K562 (cell line): ENCODE data around the gene C10orf105. TPM values are rescaled to one million over a fixed set of nuclear protein-coding genes. Genes with fewer than 3 reads are reported as not detected.

Source experiments
- ATAC-seq: fragments of 200-7000 bp; cut with Tn5 transposase; 3 replicates; pipeline ENCODE4 v1.9.1; 2020; ENCODE audit warnings: moderate library complexity
- BruUV-seq: library from RNA; stranded (reverse); fragments of 400-500 nt; replicated peaks from 2 replicates; lab custom pipeline; 2021; lab: Mats Ljungman, UMichigan
- CTCF ChIA-PET: fragments of 300-600 bp; formaldehyde crosslinking; extraction: SDS; loops from one replicate; lab custom pipeline; 2021; ENCODE audit warnings: low intra/inter-chr PET ratio; lab: Yijun Ruan, JAX
- POLR2A ChIA-PET: fragments of 300-600, 350-650 bp; sonication (Branson Sonifier 250); formaldehyde crosslinking; extraction: SDS; loops from one replicate; lab custom pipeline; 2021; ENCODE audit warnings: antibody characterized with exemption, inconsistent platforms; lab: Yijun Ruan, JAX
- DNase-seq, 4 experiments: peaks; one replicate each; pipeline versions ENCODE4 v3.0.0 to v3.0.0-alpha.2; 2011 to 2018; ENCODE audit warnings: low spot score in 3 of 4, mixed read lengths in 3 of 4; ENCODE audit errors: extremely low read depth in 1 of 4
- FAIRE-seq: peaks from 2 replicates; lab custom pipeline; 2011; peaks lifted over from hg19 to GRCh38; lab: Jason Lieb, UNC
- H2AFZ ChIP-seq: 2 replicates; pipeline ENCODE4 v1.6.0; 2011; ENCODE audit warnings: low read depth, low read length, control low read depth, inconsistent platforms
- H3K27ac ChIP-seq: fragments of 200-600 bp; 3 replicates; pipeline ENCODE4 v1.8.0; 2011; ENCODE audit warnings: low read depth, mild to moderate bottlenecking, control low read depth, inconsistent platforms, low read length, moderate library complexity, mixed read lengths; ENCODE audit errors: extremely low read depth
- H3K27me3 ChIP-seq, 2 experiments: fragments of 300-600 bp in 1 of 2; 2 replicates in 1 of 2; 3 replicates in 1 of 2; pipeline versions ENCODE4 v1.6.0 to v1.8.0; 2011; ENCODE audit warnings: inconsistent platforms in 2 of 2, low read length in 2 of 2, mild to moderate bottlenecking in 1 of 2, mixed read lengths in 1 of 2, moderate library complexity in 1 of 2; ENCODE audit not compliant: control insufficient read depth in 2 of 2, insufficient read depth in 2 of 2
- H3K36me3 ChIP-seq: fragments of 300-600 bp; 3 replicates; pipeline ENCODE4 v1.8.0; 2011; ENCODE audit warnings: mild to moderate bottlenecking, low read length, inconsistent platforms; ENCODE audit not compliant: control insufficient read depth, insufficient read depth
- H3K4me1 ChIP-seq, 2 experiments: fragments of 200-600 bp in 1 of 2; replicated peaks in 1 of 2; 2 replicates in 1 of 2; 3 replicates in 1 of 2; pipeline versions ENCODE4 v1.5.1 to v1.8.0; 2011; ENCODE audit warnings: inconsistent platforms in 2 of 2, low read length in 2 of 2, mild to moderate bottlenecking in 1 of 2, mixed read lengths in 1 of 2, moderate library complexity in 1 of 2; ENCODE audit not compliant: control insufficient read depth in 2 of 2, insufficient read depth in 2 of 2
- H3K4me2 ChIP-seq: 2 replicates; pipeline ENCODE4 v1.6.1; 2011; ENCODE audit warnings: low read length, control low read depth, inconsistent platforms, mixed read lengths; ENCODE audit not compliant: insufficient read depth
- H3K4me3 ChIP-seq: fragments of 200-600 bp; sonication (generic), shearing (Covaris generic); 2 replicates; pipeline ENCODE4 v1.5.1; 2016; ENCODE audit warnings: control low read depth, inconsistent platforms
- H3K79me2 ChIP-seq: fragments of 200-600 bp; 3 replicates; pipeline ENCODE4 v1.8.0; 2011; ENCODE audit warnings: low read length, inconsistent platforms; ENCODE audit not compliant: control insufficient read depth, insufficient read depth
- H3K9ac ChIP-seq, 2 experiments: 2 replicates each; pipeline versions ENCODE4 v1.6.0 to v1.6.1; 2011; ENCODE audit warnings: low read depth in 2 of 2, low read length in 2 of 2, control low read depth in 1 of 2, inconsistent platforms in 1 of 2, mild to moderate bottlenecking in 1 of 2, mixed read lengths in 1 of 2; ENCODE audit not compliant: insufficient read depth in 1 of 2
- H3K9me1 ChIP-seq: one replicate; pipeline ENCODE4 v1.6.0; 2011; ENCODE audit warnings: inconsistent platforms, mild to moderate bottlenecking, low read length, moderate library complexity; ENCODE audit not compliant: control insufficient read depth, insufficient read depth
- H3K9me3 ChIP-seq: replicated peaks from 2 replicates; pipeline ENCODE4 v1.5.1; 2011; ENCODE audit warnings: low read depth, low read length, inconsistent platforms; ENCODE audit not compliant: control insufficient read depth, insufficient read depth
- H4K20me1 ChIP-seq: replicated peaks from 2 replicates; pipeline ENCODE4 v1.6.1; 2011; ENCODE audit warnings: low read length, inconsistent platforms, mixed read lengths; ENCODE audit not compliant: control insufficient read depth, insufficient read depth
- ARID4B ChIP-seq: sonication (generic); formaldehyde crosslinking; IDR thresholded peaks from 2 replicates; pipeline ENCODE4 v1.8.0; 2022; ENCODE audit warnings: mild to moderate bottlenecking, missing genetic modification reagents
- ATF3 ChIP-seq, 2 experiments: fragments of 450-650 bp in 1 of 2; sonication (generic) in 1 of 2; formaldehyde crosslinking in 1 of 2; IDR thresholded peaks in 1 of 2; conservative IDR thresholded peaks in 1 of 2; 2 replicates each; pipeline versions ENCODE4 v1.6.1 to v1.8.1; 2016 to 2023; ENCODE audit warnings: mild to moderate bottlenecking in 2 of 2, moderate library complexity in 2 of 2, inconsistent platforms in 1 of 2, missing genetic modification reagents in 1 of 2
- FOXP1 ChIP-seq: sonication (generic); formaldehyde crosslinking; IDR thresholded peaks from 2 replicates; pipeline ENCODE4 v1.8.0; 2022; ENCODE audit warnings: mild to moderate bottlenecking, missing genetic modification reagents
- HLTF ChIP-seq: fragments of 450-650 bp; IDR thresholded peaks from 2 replicates; pipeline ENCODE4 v1.6.1; 2016
- MBD2 ChIP-seq: sonication (generic); IDR thresholded peaks from 2 replicates; pipeline ENCODE4 v1.6.1; 2016; ENCODE audit warnings: low read depth, borderline replicate concordance
- MYC ChIP-seq, 2 experiments: fragments of 250-450 bp in 1 of 2; sonication (Bioruptor Pico) in 1 of 2; IDR thresholded peaks; 2 replicates each; pipeline versions ENCODE4 v1.5.1 to v1.6.1; 2012 to 2021; ENCODE audit warnings: low read depth in 2 of 2, borderline replicate concordance in 1 of 2, improper control_type of control experiment in 1 of 2, low read length in 1 of 2, mild to moderate bottlenecking in 1 of 2, moderate library complexity in 1 of 2
- SREBF2 ChIP-seq: sonication (generic); formaldehyde crosslinking; IDR thresholded peaks from 2 replicates; pipeline ENCODE4 v1.4.0; 2020; ENCODE audit warnings: mild to moderate bottlenecking, missing genetic modification reagents
- WGBS: fragments of 100-300 bp; shearing (Covaris generic); methylation state at CpG from one replicate; pipeline ENCODE4 v1.1.6; 2016; ENCODE audit warnings: low coverage, mixed read lengths; ENCODE audit not compliant: insufficient coverage; ENCODE audit errors: missing lambda C conversion rate; 5-methylcytosine and 5-hydroxymethylcytosine counted together
- in situ Hi-C: fragments of 300-500 bp; cut with MboI; formaldehyde crosslinking; loops from 4 replicates; pipeline ENCODE4 v1.15.0; 2018; ENCODE audit warnings: inconsistent platforms, mixed read lengths
- intact Hi-C: fragments of 100-400 bp; cut with micrococcal nuclease; formaldehyde crosslinking; loops from 2 replicates; pipeline ENCODE4 v1.14.2; 2022
- polyA plus RNA-seq, 8 experiments: library from polyadenylated mRNA; depleted of rRNA in 4 of 8; stranded (reverse) in 5 of 8; unstranded in 3 of 8; fragments of >200 nt; fragmentation: Nextera tagmentation in 2 of 8; fragmentation: Illumina TruSeq in 1 of 8; extraction: Ambion mirVana in 2 of 8; extraction: Trizol in 1 of 8; gene quantifications; 2 replicates each; pipeline versions ENCODE4 v1.2.1 to v1.2.3, GENCODE V29; 2011 to 2014; ENCODE audit warnings: inconsistent platforms in 1 of 8, missing spikeins in 1 of 8
- total RNA-seq, 7 experiments: library from RNA; depleted of rRNA in 6 of 7; stranded (reverse); fragments of >200 nt in 6 of 7; fragmentation: Illumina TruSeq in 2 of 7; extraction: Trizol in 2 of 7; gene quantifications; 2 replicates each; pipeline versions ENCODE4 v1.2.1 to v1.2.3, GENCODE V29; 2011 to 2021; ENCODE audit warnings: low replicate concordance in 1 of 7

C10orf105 gene
- total and polyA plus RNA-seq, 9 of the 15 experiments (the other 6 are each of a cell fraction or from before 2014, with no cell fraction given): 0.03 to 0.25 (median 0.04) TPM; not detected in 3

DNA sequence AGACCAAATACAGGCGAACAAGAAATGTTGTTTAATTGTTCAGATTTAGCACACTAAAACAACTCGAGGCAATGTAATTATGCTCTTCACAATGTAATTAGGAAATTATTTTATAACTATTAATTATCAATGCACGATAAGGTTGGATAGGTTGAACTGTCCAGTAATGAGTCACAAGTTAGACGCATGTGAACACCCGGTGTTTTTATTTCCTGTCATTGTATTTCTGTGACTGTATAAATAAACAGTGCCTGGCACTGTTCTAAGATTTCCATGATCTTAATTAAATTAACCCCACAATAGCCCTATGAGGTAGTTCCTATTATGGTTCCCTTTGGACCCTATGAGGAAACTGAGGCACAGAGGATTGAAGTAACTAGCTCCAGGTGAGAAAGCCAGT lies 26.2 kb downstream of the C10orf105 start:
- Histone ChIP-seq H3K9me3 (peaks cover 3% of the 10 kb centered on the region; the same call in 1 of the 2 replicates), H3K79me2 (no peaks in the 10 kb centered on the region), H3K4me3 (no peak overlapping the region), H3K4me1 (peaks cover 9 to 44% of the 10 kb centered on the region in 2 experiments), H3K27me3 (no peaks in the 10 kb centered on the region), H4K20me1 (no peaks in the 10 kb centered on the region), H3K4me2 (no peak overlapping the region), H2AFZ (no peak overlapping the region), H3K9ac (no peak overlapping the region), H3K27ac (no peak overlapping the region), H3K9me1 (no peaks in the 10 kb centered on the region), H3K36me3 (no peaks in the 10 kb centered on the region)
- ChIA-PET CTCF (no interaction called here), POLR2A (interaction anchor here (0.6 to 1.1 kb wide), 3 partner anchors 10 to 207 kb away, joined by 3 to 4 read pairs (median 3); no protein-coding TSS in a partner anchor)
- in situ Hi-C loops (no loop called here), intact Hi-C loops (no loop called here)
- BruUV-seq: no TSS peak
- no peak for ATAC-seq
- no peak for DNase-seq
- WGBS: 65% methylated on average over 5 of the region's 5 CpGs
- TF ChIP-seq HLTF (no peak), MBD2 (no peak), SREBF2 (no peak)
- FAIRE-seq: no peak

GRCh38 chr10:71692598-71693306 lies 26.8 kb downstream of the C10orf105 start:
- intact Hi-C loops: no loop called here
- no peak overlapping the region for H3K4me2 ChIP-seq
- no peak for FAIRE-seq
- 0 out of 2 replicates have a peak overlapping the region, but pooled peaks have one; percentile 28 for H2AFZ ChIP-seq
- no peaks in the 10 kb centered on the region for H4K20me1 ChIP-seq
- H3K4me3 ChIP-seq: no peak overlapping the region
- no peaks in the 10 kb centered on the region for H3K9me1 ChIP-seq
- no peak for ATAC-seq
- in situ Hi-C loops: no loop called here
- H3K9ac ChIP-seq: peak overlapping the region in 1 of 2 experiments; percentile 49; a peak in 1 of 4 replicates
- no peak overlapping the region for H3K27ac ChIP-seq
- BruUV-seq: no TSS peak
- ChIA-PET POLR2A (interaction anchor here (0.7 to 1.1 kb wide), 3 partner anchors 9 to 77 kb away, joined by 3 to 4 read pairs (median 3); no protein-coding TSS in a partner anchor), CTCF (interaction anchor here (0.6 kb wide), 1 partner anchor 379 kb away, joined by 3 read pairs; no protein-coding TSS in a partner anchor)
- H3K27me3 ChIP-seq: no peaks in the 10 kb centered on the region
- H3K4me1 ChIP-seq: peaks cover 9 to 41% of the 10 kb centered on the region in 2 experiments
- H3K9me3 ChIP-seq: peaks cover 3% of the 10 kb centered on the region; the same call in 1 of the 2 replicates
- no peaks in the 10 kb centered on the region for H3K79me2 ChIP-seq
- 36% methylated on average over 7 of the region's 7 CpGs for WGBS
- H3K36me3 ChIP-seq: no peaks in the 10 kb centered on the region
- DNase-seq: no peak
- TF ChIP-seq MYC (IDR thresholded peaks at IDR 0.05; ENCODE audit: low read depth, low read length): peak; percentile 85
- TF ChIP-seq MYC (CRISPR knock-in tag; IDR thresholded peaks at IDR 0.05; ENCODE audit: borderline replicate concordance, low read depth): 0 out of 2 replicates have a peak, but pooled peaks have one; percentile 35
- TF ChIP-seq ARID4B: 0 out of 2 replicates have a peak, but pooled peaks have one; percentile 17
- 0 out of 2 replicates have a peak, but pooled peaks have one; percentile 35 for TF ChIP-seq FOXP1
- peak; percentile 22; the same call in 1 of the 2 replicates for TF ChIP-seq ATF3 (IDR thresholded peaks at IDR 0.05)
- no peak for TF ChIP-seq ATF3 (CRISPR knock-in tag; conservative IDR thresholded peaks at IDR 0.05)
